ENCODE data around the gene SNX32.

The SNX32 gene

DNA sequence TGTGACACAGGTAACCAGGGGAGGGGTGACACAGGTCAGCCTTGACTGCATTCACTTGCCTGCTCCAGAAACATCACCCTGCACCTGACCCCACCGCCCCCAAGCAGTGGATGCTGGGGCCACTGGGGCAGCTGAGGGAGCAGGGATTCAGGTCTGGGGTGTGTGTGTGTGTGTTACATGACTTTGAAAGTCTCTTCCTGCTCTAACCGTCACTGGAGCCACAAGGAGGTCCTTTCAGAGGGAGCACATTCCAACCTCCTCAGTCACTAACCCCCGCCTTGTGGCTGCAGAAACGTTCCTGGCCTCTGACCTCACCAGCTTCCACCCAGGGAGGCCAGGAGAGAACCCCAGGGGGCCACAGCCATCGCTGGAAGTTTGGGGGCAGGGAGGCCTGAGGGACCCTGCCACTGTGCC lies 69.3 kb downstream of the SNX32 start:
- TF ChIP-seq CTCF (conservative IDR thresholded peaks at IDR 0.05) (no peak), ZFX (IDR thresholded peaks at IDR 0.05) (no peak)
- H3K27ac ChIP-seq = no peak overlapping the region

All from C4-2B (cell line).